H9 (cell line): Measurements from ENCODE around the gene CTXN1. TPM values are rescaled to one million over a fixed set of nuclear protein-coding genes. Genes with fewer than 3 reads are reported as not detected.

Experiments
- DNase-seq: peaks from one replicate; pipeline ENCODE4 v3.0.0-alpha.2; 2017
- H2AFZ ChIP-seq: one replicate; pipeline ENCODE4 v1.6.1; 2013; ENCODE audit warnings: mild to moderate bottlenecking, low read length, control low read depth, moderate library complexity
- H2AK5ac ChIP-seq: 2 replicates; pipeline ENCODE4 v1.6.1; 2013; ENCODE audit warnings: low read length, control low read depth, mixed read lengths; ENCODE audit not compliant: insufficient read length
- H2BK120ac ChIP-seq: one replicate; pipeline ENCODE4 v1.6.1; 2013; ENCODE audit warnings: low read depth, mild to moderate bottlenecking, low read length, control low read depth, inconsistent platforms; ENCODE audit not compliant: poor library complexity, severe bottlenecking
- H2BK12ac ChIP-seq: 2 replicates; pipeline ENCODE4 v1.6.1; 2013; ENCODE audit warnings: low read length, control low read depth, mixed read lengths, low read depth; ENCODE audit not compliant: insufficient read length
- H2BK15ac ChIP-seq: 2 replicates; pipeline ENCODE4 v1.6.1; 2013; ENCODE audit warnings: low read depth, low read length, control low read depth
- H2BK20ac ChIP-seq: one replicate; pipeline ENCODE4 v1.6.1; 2013; ENCODE audit warnings: low read depth, mild to moderate bottlenecking, low read length, control low read depth, inconsistent platforms; ENCODE audit not compliant: poor library complexity, severe bottlenecking
- H2BK5ac ChIP-seq: 2 replicates; pipeline ENCODE4 v1.6.1; 2013; ENCODE audit warnings: low read length, control low read depth, mixed read lengths; ENCODE audit not compliant: insufficient read length
- H3K14ac ChIP-seq: 2 replicates; pipeline ENCODE4 v1.6.1; 2013; ENCODE audit warnings: low read length, control low read depth; ENCODE audit not compliant: insufficient read depth
- H3K18ac ChIP-seq: 2 replicates; pipeline ENCODE4 v1.6.1; 2013; ENCODE audit warnings: low read depth, mild to moderate bottlenecking, mixed read lengths, low read length, control low read depth; ENCODE audit not compliant: insufficient read length
- H3K23ac ChIP-seq: 2 replicates; pipeline ENCODE4 v1.6.1; 2013; ENCODE audit warnings: low read length, control low read depth, mixed read lengths, low read depth; ENCODE audit not compliant: insufficient read length
- H3K23me2 ChIP-seq: 2 replicates; pipeline ENCODE4 v1.6.1; 2013; ENCODE audit warnings: low read depth, mild to moderate bottlenecking, mixed read lengths, low read length, control low read depth; ENCODE audit not compliant: insufficient read length, poor library complexity, severe bottlenecking
- H3K27ac ChIP-seq: 2 replicates; pipeline ENCODE4 v1.5.1; 2013; ENCODE audit warnings: low read length, control low read depth, mixed read lengths, low read depth; ENCODE audit not compliant: insufficient read length
- H3K27me3 ChIP-seq: 2 replicates; pipeline ENCODE4 v1.6.1; 2013; ENCODE audit warnings: low read length, control low read depth, inconsistent platforms; ENCODE audit not compliant: insufficient read depth
- H3K4ac ChIP-seq: 2 replicates; pipeline ENCODE4 v1.6.1; 2013; ENCODE audit warnings: low read depth, mild to moderate bottlenecking, control low read depth, inconsistent platforms, low read length, moderate library complexity
- H3K4me1 ChIP-seq: 2 replicates; pipeline ENCODE4 v1.6.1; 2013; ENCODE audit warnings: low read length, control low read depth, inconsistent platforms; ENCODE audit not compliant: insufficient read depth
- H3K4me2 ChIP-seq: 2 replicates; pipeline ENCODE4 v1.6.1; 2013; ENCODE audit warnings: low read length, control low read depth, mixed read lengths; ENCODE audit not compliant: insufficient read length, insufficient read depth
- H3K56ac ChIP-seq: 2 replicates; pipeline ENCODE4 v1.6.1; 2013; ENCODE audit warnings: low read depth, mild to moderate bottlenecking, mixed read lengths, low read length, control low read depth; ENCODE audit not compliant: insufficient read length
- H3K79me1 ChIP-seq: 2 replicates; pipeline ENCODE4 v1.6.1; 2013; ENCODE audit warnings: low read depth, mild to moderate bottlenecking, moderate library complexity, low read length, control low read depth, inconsistent platforms; ENCODE audit not compliant: insufficient read depth, poor library complexity, severe bottlenecking
- H3K79me2 ChIP-seq: 2 replicates; pipeline ENCODE4 v1.6.1; 2013; ENCODE audit warnings: low read length, control low read depth, inconsistent platforms; ENCODE audit not compliant: insufficient read depth
- H3K9ac ChIP-seq: 2 replicates; pipeline ENCODE4 v1.6.1; 2013; ENCODE audit warnings: low read length, control low read depth, mixed read lengths; ENCODE audit not compliant: insufficient read length; ENCODE audit errors: extremely low read depth
- H3K9me3 ChIP-seq: one replicate; pipeline ENCODE4 v1.6.1; 2013; ENCODE audit warnings: low read depth, low read length, inconsistent platforms; ENCODE audit not compliant: control insufficient read depth
- H3T11ph ChIP-seq: one replicate; pipeline ENCODE4 v1.6.1; 2013; ENCODE audit warnings: mild to moderate bottlenecking, low read length, control low read depth, inconsistent platforms
- H4K20me1 ChIP-seq: one replicate; pipeline ENCODE4 v1.6.1; 2013; ENCODE audit not compliant: control insufficient read depth, insufficient read length, insufficient read depth
- H4K5ac ChIP-seq: 2 replicates; pipeline ENCODE4 v1.6.1; 2013; ENCODE audit warnings: low read depth, mild to moderate bottlenecking, mixed read lengths, low read length, control low read depth; ENCODE audit not compliant: insufficient read length
- H4K8ac ChIP-seq: replicated peaks from 2 replicates; pipeline ENCODE4 v1.6.1; 2013; ENCODE audit warnings: low read length, control low read depth, mixed read lengths, low read depth; ENCODE audit not compliant: insufficient read length
- H4K91ac ChIP-seq: 2 replicates; pipeline ENCODE4 v1.6.1; 2013; ENCODE audit warnings: low read depth, mild to moderate bottlenecking, moderate library complexity, mixed read lengths, low read length, control low read depth; ENCODE audit not compliant: insufficient read length
- H3K27ac Mint-ChIP-seq, 3 experiments: 2 replicates in 2 of 3; 3 replicates in 1 of 3; pipeline ENCODE4 v1.8.0; 2020 to 2021; ENCODE audit warnings: mixed read lengths in 3 of 3, mild to moderate bottlenecking in 1 of 3, moderate library complexity in 1 of 3
- H3K27me3 Mint-ChIP-seq: 2 replicates; pipeline ENCODE4 v1.8.0; 2021; ENCODE audit warnings: low read depth, mild to moderate bottlenecking, moderate library complexity, mixed read lengths
- H3K36me3 Mint-ChIP-seq, 3 experiments: 2 replicates in 2 of 3; 3 replicates in 1 of 3; pipeline ENCODE4 v1.8.0; 2020 to 2021; ENCODE audit warnings: low read depth in 3 of 3, mixed read lengths in 3 of 3; ENCODE audit not compliant: insufficient read depth in 1 of 3
- H3K4me1 Mint-ChIP-seq, 2 experiments: 2 replicates each; pipeline ENCODE4 v1.8.0; 2020; ENCODE audit warnings: mixed read lengths in 2 of 2
- H3K4me3 Mint-ChIP-seq, 2 experiments: 2 replicates in 1 of 2; 3 replicates in 1 of 2; pipeline ENCODE4 v1.8.0; 2020 to 2021; ENCODE audit warnings: mild to moderate bottlenecking in 2 of 2, mixed read lengths in 2 of 2, moderate library complexity in 1 of 2
- H3K9me3 Mint-ChIP-seq, 2 experiments: 2 replicates in 1 of 2; 3 replicates in 1 of 2; pipeline ENCODE4 v1.8.0; 2020; ENCODE audit warnings: mild to moderate bottlenecking in 2 of 2, mixed read lengths in 2 of 2, moderate library complexity in 1 of 2
- WGBS: extraction: QIAGEN DNeasy Blood & Tissue Kit; methylation state at CpG from one replicate; pipeline ENCODE4 v1.1.7; 2013; ENCODE audit warnings: missing lambda C conversion rate, low lambda C conversion rate, mixed read lengths; ENCODE audit not compliant: insufficient read length; ENCODE audit errors: extremely low coverage; 5-methylcytosine and 5-hydroxymethylcytosine counted together
- total RNA-seq: library from RNA; stranded (reverse); gene quantifications from 2 replicates; pipeline ENCODE4 v1.2.1, GENCODE V29; 2021
- TF ChIP-seq, protein P1 (sequence below): fragments of 200-600 bp; sonication (generic); conservative IDR thresholded peaks from 3 replicates; pipeline ENCODE4 v1.8.0; 2021; ENCODE audit warnings: antibody characterized with exemption, mild to moderate bottlenecking

CTXN1 gene
- total RNA-seq, 1 experiment from 2014 or later: 22.7 TPM

DNA sequence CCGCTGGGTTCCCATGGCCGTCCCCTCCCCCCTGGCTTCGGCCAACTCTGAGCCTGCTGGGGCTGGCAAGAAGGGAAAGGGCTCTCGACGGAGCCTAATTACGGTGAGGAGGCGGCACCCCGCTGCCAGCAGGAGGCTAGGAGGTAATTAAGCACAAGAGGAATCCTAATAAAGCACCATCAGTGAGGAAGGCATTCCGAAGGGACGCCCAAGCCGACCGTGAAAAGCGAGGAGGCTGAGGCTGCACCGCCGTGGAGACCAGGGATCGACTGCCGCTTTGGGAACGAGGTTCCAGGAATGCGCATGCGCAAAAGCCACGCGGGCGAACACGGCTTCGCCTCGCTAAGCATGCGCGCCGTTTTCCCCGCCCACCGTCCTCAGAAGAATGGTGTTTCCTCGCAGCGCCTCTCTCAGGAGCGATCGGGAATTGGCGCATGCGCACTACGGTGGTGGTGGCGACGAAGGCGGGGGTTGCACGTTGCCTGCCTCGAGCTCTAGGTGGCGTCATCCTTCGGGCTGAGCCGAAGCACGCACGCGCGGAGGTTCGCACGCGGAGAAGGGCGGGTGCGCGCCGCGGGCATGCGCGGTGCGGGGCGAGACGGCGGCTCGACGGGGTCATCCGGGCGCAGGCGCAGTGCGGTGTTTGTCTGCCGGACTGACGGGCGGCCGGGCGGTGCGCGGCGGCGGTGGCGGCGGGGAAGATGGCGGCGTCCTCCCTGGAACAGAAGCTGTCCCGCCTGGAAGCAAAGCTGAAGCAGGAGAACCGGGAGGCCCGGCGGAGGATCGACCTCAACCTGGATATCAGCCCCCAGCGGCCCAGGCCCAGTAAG, 22.5 kb downstream of the CTXN1 start, which contains the start of gene MAP2K7:
Gene MAP2K7, plus strand, starts transcription at position 634 of the 830 bp plus-strand sequence. Its CDS starts 68 bp downstream, at position 702.
- peak within 1 kb of the TSS; percentile 71 for H3K18ac ChIP-seq
- no peak within 1 kb of the TSS for H2AFZ ChIP-seq
- TF ChIP-seq, protein P1, sequence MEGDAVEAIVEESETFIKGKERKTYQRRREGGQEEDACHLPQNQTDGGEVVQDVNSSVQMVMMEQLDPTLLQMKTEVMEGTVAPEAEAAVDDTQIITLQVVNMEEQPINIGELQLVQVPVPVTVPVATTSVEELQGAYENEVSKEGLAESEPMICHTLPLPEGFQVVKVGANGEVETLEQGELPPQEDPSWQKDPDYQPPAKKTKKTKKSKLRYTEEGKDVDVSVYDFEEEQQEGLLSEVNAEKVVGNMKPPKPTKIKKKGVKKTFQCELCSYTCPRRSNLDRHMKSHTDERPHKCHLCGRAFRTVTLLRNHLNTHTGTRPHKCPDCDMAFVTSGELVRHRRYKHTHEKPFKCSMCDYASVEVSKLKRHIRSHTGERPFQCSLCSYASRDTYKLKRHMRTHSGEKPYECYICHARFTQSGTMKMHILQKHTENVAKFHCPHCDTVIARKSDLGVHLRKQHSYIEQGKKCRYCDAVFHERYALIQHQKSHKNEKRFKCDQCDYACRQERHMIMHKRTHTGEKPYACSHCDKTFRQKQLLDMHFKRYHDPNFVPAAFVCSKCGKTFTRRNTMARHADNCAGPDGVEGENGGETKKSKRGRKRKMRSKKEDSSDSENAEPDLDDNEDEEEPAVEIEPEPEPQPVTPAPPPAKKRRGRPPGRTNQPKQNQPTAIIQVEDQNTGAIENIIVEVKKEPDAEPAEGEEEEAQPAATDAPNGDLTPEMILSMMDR: peak; percentile 68
- H3K4me2 ChIP-seq: peak within 1 kb of the TSS; percentile 91
- no peak within 1 kb of the TSS for H2BK12ac ChIP-seq
- WGBS: no CpG with 5 or more reads among the region's 89 CpGs
- Mint-ChIP-seq H3K9me3 (no peaks in the 10 kb centered on the region; a peak in 3 of 5 replicates), H3K36me3 (peaks cover 13 to 29% (median 20%) of the 10 kb centered on the region in 3 experiments), H3K27me3 (peaks cover 3% of the 10 kb centered on the region; the same call in 1 of the 2 replicates), H3K4me3 (peak within 1 kb of the TSS; percentile 86 to 93), H3K27ac (peak within 1 kb of the TSS; percentile 94 to 97 (median 95)), H3K4me1 (peaks cover 15 to 24% of the 10 kb centered on the region in 2 experiments)
- no peak within 1 kb of the TSS for H2BK120ac ChIP-seq
- no peak within 1 kb of the TSS for H3K56ac ChIP-seq
- peak within 1 kb of the TSS; percentile 66 for H3K9ac ChIP-seq
- H3K14ac ChIP-seq: peak within 1 kb of the TSS; percentile 73
- H3K23me2 ChIP-seq: peaks cover 19% of the 10 kb centered on the region
- H3K27me3 ChIP-seq: no peaks in the 10 kb centered on the region
- 0 out of 2 replicates have a peak, but pooled peaks cover 4% of the 10 kb centered on the region for H3K4me1 ChIP-seq
- H3K23ac ChIP-seq: no peak within 1 kb of the TSS
- no peaks in the 10 kb centered on the region for H3K79me1 ChIP-seq
- no peak within 1 kb of the TSS for H4K5ac ChIP-seq
- no peaks in the 10 kb centered on the region for H3K9me3 ChIP-seq
- no peak within 1 kb of the TSS for H2BK15ac ChIP-seq
- H4K8ac ChIP-seq: no peak within 1 kb of the TSS
- H3K4ac ChIP-seq: no peak within 1 kb of the TSS
- H3K27ac ChIP-seq: no peak within 1 kb of the TSS
- peak; percentile 99 for DNase-seq
- H4K20me1 ChIP-seq: no peaks in the 10 kb centered on the region
- H3K79me2 ChIP-seq: peaks cover 6% of the 10 kb centered on the region; the same call in 1 of the 2 replicates
- H3T11ph ChIP-seq: no peak within 1 kb of the TSS
- no peak within 1 kb of the TSS for H2BK20ac ChIP-seq
- no peak within 1 kb of the TSS for H2BK5ac ChIP-seq
- H2AK5ac ChIP-seq: no peak within 1 kb of the TSS
- no peak within 1 kb of the TSS for H4K91ac ChIP-seq
